A549 (cell line): ENCODE results near the gene IPO9. TPM values are rescaled to one million over a fixed set of nuclear protein-coding genes. Genes with fewer than 3 reads are reported as not detected.

Source experiments
- ATAC-seq, 2 experiments: fragments of 200-7000 bp in 1 of 2; fragments of >200 bp in 1 of 2; cut with Nextera tagmentation in 1 of 2; cut with Tn5 transposase in 1 of 2; 3 replicates each; pipeline versions ENCODE4 v1.8.0 to v1.9.1; 2018 to 2020; ENCODE audit warnings: mild to moderate bottlenecking in 1 of 2, moderate library complexity in 1 of 2
- CTCF ChIA-PET: fragments of 300-600 bp; sonication (Branson Sonifier 250); formaldehyde crosslinking; extraction: SDS; loops from one replicate; lab custom pipeline; 2021; ENCODE audit warnings: antibody characterized with exemption, inconsistent platforms; lab: Yijun Ruan, JAX
- POLR2A ChIA-PET: fragments of 350-600 bp; formaldehyde crosslinking; extraction: SDS; loops from one replicate; lab custom pipeline; 2021; ENCODE audit warnings: antibody characterized with exemption, inconsistent platforms; lab: Yijun Ruan, JAX
- DNase-seq, 2 experiments: peaks; one replicate each; pipeline versions ENCODE4 v3.0.0 to v3.0.0-alpha.2; 2011 to 2016; ENCODE audit warnings: low read depth in 1 of 2, low spot score in 1 of 2
- FAIRE-seq: peaks from 2 replicates; lab custom pipeline; 2011; peaks lifted over from hg19 to GRCh38; lab: Jason Lieb, UNC
- H3K27ac ChIP-seq, 2 experiments: fragments of >200 bp; sonication (Bioruptor Twin); formaldehyde crosslinking; 3 replicates each; pipeline ENCODE4 v1.5.1; 2016 to 2017
- H3K4me1 ChIP-seq: fragments of >200 bp; sonication (Bioruptor Twin); formaldehyde crosslinking; 3 replicates; pipeline ENCODE4 v1.6.1; 2016
- H3K4me2 ChIP-seq: fragments of >200 bp; sonication (Bioruptor Twin); formaldehyde crosslinking; 3 replicates; pipeline ENCODE4 v1.6.1; 2016
- H3K4me3 ChIP-seq: fragments of >200 bp; sonication (Bioruptor Twin); formaldehyde crosslinking; 3 replicates; pipeline ENCODE4 v1.5.1; 2016
- H3K9me3 ChIP-seq: fragments of >200 bp; sonication (Bioruptor Twin); formaldehyde crosslinking; 3 replicates; pipeline ENCODE4 v1.6.1; 2016
- CEBPB ChIP-seq, 2 experiments: fragments of >200 bp in 1 of 2; sonication (Bioruptor Twin) in 1 of 2; formaldehyde crosslinking in 1 of 2; IDR thresholded peaks; 2 replicates each; pipeline ENCODE4 v1.6.1; 2012 to 2016
- CHD2 ChIP-seq: fragments of 150-350 bp; IDR thresholded peaks from 2 replicates; pipeline ENCODE4 v1.6.1; 2014; ENCODE audit warnings: low read length; ENCODE audit not compliant: partially characterized antibody
- CTCF ChIP-seq: fragments of >200 bp; sonication (Bioruptor Twin); formaldehyde crosslinking; IDR thresholded peaks from 3 replicates; pipeline ENCODE4 v1.5.1; 2016
- EHMT2 ChIP-seq: fragments of 200-600 bp; sonication (generic); IDR thresholded peaks from 2 replicates; pipeline ENCODE4 v1.6.1; 2016; ENCODE audit warnings: antibody characterized with exemption, low read depth, mild to moderate bottlenecking, moderate library complexity
- EP300 ChIP-seq, 2 experiments: fragments of >200 bp; sonication (Bioruptor Twin); formaldehyde crosslinking; IDR thresholded peaks; 2 replicates in 1 of 2; 3 replicates in 1 of 2; pipeline ENCODE4 v1.6.1; 2016 to 2017
- FOSB ChIP-seq: fragments of 250-450 bp; sonication (Bioruptor Pico); IDR thresholded peaks from 2 replicates; pipeline ENCODE4 v1.5.0; 2020; ENCODE audit warnings: mild to moderate bottlenecking, moderate library complexity
- FOXS1 ChIP-seq: fragments of 250-450 bp; sonication (Bioruptor Pico); IDR thresholded peaks from 2 replicates; pipeline ENCODE4 v1.5.0; 2020; ENCODE audit warnings: mild to moderate bottlenecking, moderate library complexity
- JUNB ChIP-seq: fragments of >200 bp; sonication (Bioruptor Twin); formaldehyde crosslinking; IDR thresholded peaks from 2 replicates; pipeline ENCODE4 v1.6.1; 2016
- KDM1A ChIP-seq: fragments of 200-600 bp; sonication (generic); IDR thresholded peaks from 2 replicates; pipeline ENCODE4 v1.6.1; 2016; ENCODE audit warnings: low read depth, mild to moderate bottlenecking
- MAFK ChIP-seq: fragments of 450-650 bp; IDR thresholded peaks from 2 replicates; pipeline ENCODE4 v1.6.1; 2014; ENCODE audit not compliant: partially characterized antibody
- MAX ChIP-seq: IDR thresholded peaks from 2 replicates; pipeline ENCODE4 v1.6.1; 2012
- NPAS2 ChIP-seq: fragments of 250-450 bp; sonication (Bioruptor Pico); IDR thresholded peaks from 2 replicates; pipeline ENCODE4 v1.8.0; 2022; ENCODE audit warnings: mild to moderate bottlenecking, moderate library complexity, borderline replicate concordance
- NR3C1 ChIP-seq: fragments of >200 bp; sonication (Bioruptor Twin); formaldehyde crosslinking; IDR thresholded peaks from 3 replicates; pipeline ENCODE4 v1.6.1; 2017
- REST ChIP-seq: fragments of 200-600 bp; sonication (generic); IDR thresholded peaks from 2 replicates; pipeline ENCODE4 v1.6.1; 2016; ENCODE audit warnings: antibody characterized with exemption, mild to moderate bottlenecking, moderate library complexity
- RFX5 ChIP-seq: fragments of 450-650 bp; IDR thresholded peaks from 2 replicates; pipeline ENCODE4 v1.7.1; 2014; ENCODE audit warnings: antibody characterized with exemption, mild to moderate bottlenecking, moderate library complexity
- SMC3 ChIP-seq: fragments of >200 bp; sonication (Bioruptor Twin); formaldehyde crosslinking; IDR thresholded peaks from 3 replicates; pipeline ENCODE4 v1.6.1; 2018; ENCODE audit warnings: inconsistent platforms
- TP53 ChIP-seq: fragments of 250-450 bp; sonication (Bioruptor Pico); IDR thresholded peaks from 2 replicates; pipeline ENCODE4 v1.5.0; 2021; ENCODE audit warnings: mild to moderate bottlenecking, moderate library complexity
- USF2 ChIP-seq: fragments of 450-650 bp; IDR thresholded peaks from 2 replicates; pipeline ENCODE4 v1.6.1; 2014; ENCODE audit warnings: antibody characterized with exemption
- WGBS: methylation state at CpG from one replicate; pipeline ENCODE4 v1.1.6; 2017; ENCODE audit errors: missing lambda C conversion rate; 5-methylcytosine and 5-hydroxymethylcytosine counted together
- polyA plus RNA-seq, 4 experiments: library from polyadenylated mRNA; depleted of rRNA in 3 of 4; stranded (reverse); fragments of >200 nt; fragmentation: RNase III in 1 of 4; extraction: RNeasy Plus Mini Kit Qiagen cat#74134 plus additional on column Dnase treatment in 1 of 4; gene quantifications; 2 replicates in 3 of 4; 3 replicates in 1 of 4; pipeline ENCODE4 v1.2.3, GENCODE V29; 2011 to 2017

IPO9 gene
- polyA plus RNA-seq, 2 of the 4 experiments (the other 2 are of a cell fraction) = 40.1 to 77.5 TPM

- Histone ChIP-seq H3K4me3 (no peak overlapping the region), H3K9me3 (0 out of 3 replicates have a peak, but pooled peaks cover 4% of the 10 kb centered on the region), H3K4me2 (no peak overlapping the region), H3K27ac (no peak overlapping the region), H3K4me1 (0 out of 3 replicates have a peak, but pooled peaks cover 5% of the 10 kb centered on the region)
- ChIA-PET POLR2A (no interaction called here), CTCF (interaction anchor here (0.6 to 1.2 kb wide), 3 partner anchors 25 to 29 kb away, joined by 3 to 6 read pairs (median 3); no protein-coding TSS in a partner anchor)
- WGBS = 87% methylated on average over 2 of the region's 2 CpGs
- no peak for TF ChIP-seq EP300 (IDR thresholded peaks at IDR 0.05)
- no peak for TF ChIP-seq RFX5
- no peak for TF ChIP-seq TP53 (CRISPR knock-in tag)
- no peak for TF ChIP-seq NPAS2 (CRISPR knock-in tag)
- TF ChIP-seq CHD2 = no peak
- TF ChIP-seq JUNB = no peak
- TF ChIP-seq MAFK = no peak
- TF ChIP-seq SMC3 = no peak
- no peak for TF ChIP-seq MAX
- TF ChIP-seq USF2 = no peak
- TF ChIP-seq KDM1A = no peak
- no peak for ATAC-seq
- no peak for DNase-seq
- FAIRE-seq = no peak
Measured at GRCh38 chr1:201925301-201925567, 96.3 kb downstream of the IPO9 start.

- DNase-seq = no peak
- Histone ChIP-seq H3K4me1 (0 out of 3 replicates have a peak, but pooled peaks cover 5% of the 10 kb centered on the region), H3K4me2 (no peak overlapping the region), H3K4me3 (no peak overlapping the region), H3K9me3 (0 out of 3 replicates have a peak, but pooled peaks cover 4% of the 10 kb centered on the region)
- ChIA-PET POLR2A (no interaction called here), CTCF (interaction anchor here (0.8 kb wide), 1 partner anchor 10 kb away, joined by 3 read pairs; no protein-coding TSS in a partner anchor)
- WGBS = 88% methylated on average over 5 of the region's 5 CpGs
- FAIRE-seq = no peak
- TF ChIP-seq FOSB (CRISPR knock-in tag) (no peak), CTCF (no peak), REST (no peak), NR3C1 (no peak), EHMT2 (no peak), USF2 (no peak), FOXS1 (no peak), CEBPB (IDR thresholded peaks at IDR 0.05) (no peak), MAX (no peak)
- TF ChIP-seq, all 56 proteins: peak for 0
- H3K27ac ChIP-seq = no peak overlapping the region
- no peak for ATAC-seq
Measured at GRCh38 chr1:201925981-201926645, 97.2 kb downstream of the IPO9 start.
